Endothelial cell (in vitro differentiated cells): ENCODE data around the gene TAS2R50. TPM values are rescaled to one million over a fixed set of nuclear protein-coding genes. Genes with fewer than 3 reads are reported as not detected.

Experiments used
- DNase-seq: peaks from one replicate; pipeline ENCODE4 v3.0.0; 2021; ENCODE audit warnings: low spot score
- H3K27ac Mint-ChIP-seq: one replicate; pipeline ENCODE4 v1.8.0; 2021; ENCODE audit warnings: mixed read lengths, inconsistent platforms; ENCODE audit not compliant: unreplicated experiment
- H3K27me3 Mint-ChIP-seq: one replicate; pipeline ENCODE4 v1.8.0; 2021; ENCODE audit warnings: mild to moderate bottlenecking, moderate library complexity, mixed read lengths, inconsistent platforms; ENCODE audit not compliant: unreplicated experiment
- H3K36me3 Mint-ChIP-seq: one replicate; pipeline ENCODE4 v1.8.0; 2021; ENCODE audit warnings: mild to moderate bottlenecking, low read depth, mixed read lengths, inconsistent platforms; ENCODE audit not compliant: unreplicated experiment
- H3K4me1 Mint-ChIP-seq: one replicate; pipeline ENCODE4 v1.8.0; 2021; ENCODE audit warnings: mild to moderate bottlenecking, mixed read lengths, inconsistent platforms; ENCODE audit not compliant: unreplicated experiment
- H3K4me3 Mint-ChIP-seq: one replicate; pipeline ENCODE4 v1.8.0; 2021; ENCODE audit warnings: mild to moderate bottlenecking, mixed read lengths, inconsistent platforms; ENCODE audit not compliant: unreplicated experiment
- H3K9me3 Mint-ChIP-seq: one replicate; pipeline ENCODE4 v1.8.0; 2021; ENCODE audit warnings: mixed read lengths, inconsistent platforms; ENCODE audit not compliant: unreplicated experiment
- CTCF ChIP-seq: fragments of 200-600 bp; sonication (generic); IDR thresholded peaks from one replicate; pipeline ENCODE4 v1.5.0; 2021; ENCODE audit warnings: antibody characterized with exemption; ENCODE audit not compliant: unreplicated experiment
- total RNA-seq: library from RNA; stranded (reverse); fragmentation: NEBNext Ultra II Directional; extraction: Animal tissue kit (Norgen Biotek cat#: 25700); gene quantifications from one replicate; pipeline ENCODE4 v1.2.1, GENCODE V29; 2021; ENCODE audit not compliant: unreplicated experiment

Gene TAS2R50
- total RNA-seq, 1 donor from 2014 or later = 1.2 TPM

- H3K36me3 Mint-ChIP-seq = no peaks in the 10 kb centered on the region
- DNase-seq = no peak
- H3K4me3 Mint-ChIP-seq = no peak within 1 kb of the TSS
- no peaks in the 10 kb centered on the region for H3K27me3 Mint-ChIP-seq
- no peak for TF ChIP-seq CTCF
- no peaks in the 10 kb centered on the region for H3K4me1 Mint-ChIP-seq
- H3K27ac Mint-ChIP-seq = no peak within 1 kb of the TSS
- no peaks in the 10 kb centered on the region for H3K9me3 Mint-ChIP-seq
Measured at GRCh38 chr12:10998204-10998603, 11.5 kb upstream of the TAS2R50 start, which contains the start of gene TAS2R20. Gene TAS2R20 (minus strand): TSS chr12:10998304. CDS start chr12:10997875, 429 bp downstream.

- H3K27me3 Mint-ChIP-seq = no peaks in the 10 kb centered on the region
- TF ChIP-seq CTCF = no peak
- no peak overlapping the region for H3K4me3 Mint-ChIP-seq
- H3K4me1 Mint-ChIP-seq = no peaks in the 10 kb centered on the region
- no peak overlapping the region for H3K27ac Mint-ChIP-seq
- no peak for DNase-seq
- no peaks in the 10 kb centered on the region for H3K9me3 Mint-ChIP-seq
- H3K36me3 Mint-ChIP-seq = peaks cover 4% of the 10 kb centered on the region
Measured at GRCh38 chr12:10994307-10994706, 7.6 kb upstream of the TAS2R50 start.

- no peak overlapping the region for H3K4me3 Mint-ChIP-seq
- TF ChIP-seq CTCF = no peak
- no peak overlapping the region for H3K27ac Mint-ChIP-seq
- no peaks in the 10 kb centered on the region for H3K4me1 Mint-ChIP-seq
- H3K36me3 Mint-ChIP-seq = peaks cover 4% of the 10 kb centered on the region
- no peak for DNase-seq
- no peaks in the 10 kb centered on the region for H3K9me3 Mint-ChIP-seq
- no peaks in the 10 kb centered on the region for H3K27me3 Mint-ChIP-seq
Measured at GRCh38 chr12:10989107-10989506, 2.4 kb upstream of the TAS2R50 start.

- DNase-seq = no peak
- Mint-ChIP-seq H3K9me3 (no peaks in the 10 kb centered on the region), H3K27me3 (no peaks in the 10 kb centered on the region), H3K36me3 (no peaks in the 10 kb centered on the region), H3K4me1 (peaks cover 5% of the 10 kb centered on the region), H3K27ac (no peak overlapping the region), H3K4me3 (no peak overlapping the region)
- no peak for TF ChIP-seq CTCF
Measured at GRCh38 chr12:10982244-10982643, 4.5 kb downstream of the TAS2R50 start.

GRCh38 chr12:10974965-10975364, 11.7 kb downstream of the TAS2R50 start:
- Mint-ChIP-seq H3K9me3 (no peaks in the 10 kb centered on the region), H3K4me3 (no peak overlapping the region), H3K27me3 (no peaks in the 10 kb centered on the region), H3K4me1 (peaks cover 9% of the 10 kb centered on the region), H3K36me3 (no peaks in the 10 kb centered on the region), H3K27ac (no peak overlapping the region)
- no peak for DNase-seq
- TF ChIP-seq CTCF = no peak
